RWPE2 (cell line): ENCODE data around the gene KDM5B.
"Not testable (repeated sequence)": the region's sequence is repeated elsewhere in the genome, so short reads cannot be mapped to it uniquely, and the experiment has no call there.

Source experiments
- ATAC-seq: fragments of 200-7000 bp; cut with Tn5 transposase; 3 replicates; pipeline ENCODE4 v1.9.1; 2021; ENCODE audit warnings: low read depth
- DNase-seq: peaks from one replicate; pipeline ENCODE4 v3.0.0-alpha.2; 2020; ENCODE audit warnings: low spot score
- H3K27ac ChIP-seq: fragments of 450-650 bp; 2 replicates; pipeline ENCODE4 v1.5.1; 2017; ENCODE audit warnings: mild to moderate bottlenecking; ENCODE audit not compliant: poor library complexity, severe bottlenecking
- H3K27me3 ChIP-seq: fragments of 250-450 bp; sonication (Bioruptor Pico); 2 replicates; pipeline ENCODE4 v1.5.1; 2021; ENCODE audit warnings: mild to moderate bottlenecking, moderate library complexity; ENCODE audit not compliant: insufficient read depth, poor library complexity, severe bottlenecking
- H3K36me3 ChIP-seq: fragments of 250-450 bp; sonication (Bioruptor Pico); 2 replicates; pipeline ENCODE4 v1.5.1; 2020; ENCODE audit warnings: low read depth, mild to moderate bottlenecking, moderate library complexity
- H3K4me1 ChIP-seq: fragments of 250-450 bp; sonication (Bioruptor Pico); 2 replicates; pipeline ENCODE4 v1.5.1; 2021; ENCODE audit warnings: mild to moderate bottlenecking, moderate library complexity; ENCODE audit not compliant: insufficient read depth, poor library complexity, severe bottlenecking
- H3K4me3 ChIP-seq: fragments of 250-450 bp; sonication (Bioruptor Pico); 2 replicates; pipeline ENCODE4 v1.5.1; 2021; ENCODE audit warnings: mild to moderate bottlenecking, moderate library complexity; ENCODE audit not compliant: severe bottlenecking
- H3K9me3 ChIP-seq: fragments of 250-450 bp; sonication (Bioruptor Pico); 2 replicates; pipeline ENCODE4 v1.5.1; 2021; ENCODE audit warnings: mild to moderate bottlenecking, moderate library complexity; ENCODE audit not compliant: severe bottlenecking
- TF ChIP-seq, protein P1 (sequence below): fragments of 450-650 bp; IDR thresholded peaks from one replicate; pipeline ENCODE4 v1.5.1; 2017; ENCODE audit warnings: mild to moderate bottlenecking, moderate library complexity; ENCODE audit not compliant: poor library complexity, severe bottlenecking

KDM5B gene

DNA sequence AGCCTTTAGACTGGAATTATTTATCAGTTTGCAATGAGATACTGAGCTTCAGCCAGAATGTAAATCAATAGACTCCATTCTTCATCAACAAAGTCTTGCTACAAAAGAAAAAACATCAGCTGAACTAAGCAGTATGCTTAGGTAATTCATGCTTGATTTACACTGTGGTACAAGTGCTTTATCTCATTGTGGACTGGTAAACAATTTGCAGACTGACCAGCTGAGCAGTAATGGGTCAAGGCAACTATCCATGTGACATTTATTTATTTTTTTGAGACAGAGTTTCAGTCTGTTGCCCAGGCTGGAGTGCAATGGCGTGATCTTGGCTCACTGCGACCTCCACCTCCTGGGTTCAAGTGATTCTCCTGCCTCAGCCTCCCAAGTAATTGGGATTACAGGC is 58.2 kb downstream of the KDM5B start:
- no peaks in the 10 kb centered on the region for H3K9me3 ChIP-seq
- peaks cover 98% of the 10 kb centered on the region for H3K36me3 ChIP-seq
- H3K27me3 ChIP-seq, result no peaks in the 10 kb centered on the region
- H3K27ac ChIP-seq, result no peak overlapping the region
- TF ChIP-seq, protein P1, sequence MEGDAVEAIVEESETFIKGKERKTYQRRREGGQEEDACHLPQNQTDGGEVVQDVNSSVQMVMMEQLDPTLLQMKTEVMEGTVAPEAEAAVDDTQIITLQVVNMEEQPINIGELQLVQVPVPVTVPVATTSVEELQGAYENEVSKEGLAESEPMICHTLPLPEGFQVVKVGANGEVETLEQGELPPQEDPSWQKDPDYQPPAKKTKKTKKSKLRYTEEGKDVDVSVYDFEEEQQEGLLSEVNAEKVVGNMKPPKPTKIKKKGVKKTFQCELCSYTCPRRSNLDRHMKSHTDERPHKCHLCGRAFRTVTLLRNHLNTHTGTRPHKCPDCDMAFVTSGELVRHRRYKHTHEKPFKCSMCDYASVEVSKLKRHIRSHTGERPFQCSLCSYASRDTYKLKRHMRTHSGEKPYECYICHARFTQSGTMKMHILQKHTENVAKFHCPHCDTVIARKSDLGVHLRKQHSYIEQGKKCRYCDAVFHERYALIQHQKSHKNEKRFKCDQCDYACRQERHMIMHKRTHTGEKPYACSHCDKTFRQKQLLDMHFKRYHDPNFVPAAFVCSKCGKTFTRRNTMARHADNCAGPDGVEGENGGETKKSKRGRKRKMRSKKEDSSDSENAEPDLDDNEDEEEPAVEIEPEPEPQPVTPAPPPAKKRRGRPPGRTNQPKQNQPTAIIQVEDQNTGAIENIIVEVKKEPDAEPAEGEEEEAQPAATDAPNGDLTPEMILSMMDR, result no peak
- no peak overlapping the region for H3K4me3 ChIP-seq
- ATAC-seq, result no peak
- no peaks in the 10 kb centered on the region for H3K4me1 ChIP-seq
- DNase-seq, result no peak

DNA sequence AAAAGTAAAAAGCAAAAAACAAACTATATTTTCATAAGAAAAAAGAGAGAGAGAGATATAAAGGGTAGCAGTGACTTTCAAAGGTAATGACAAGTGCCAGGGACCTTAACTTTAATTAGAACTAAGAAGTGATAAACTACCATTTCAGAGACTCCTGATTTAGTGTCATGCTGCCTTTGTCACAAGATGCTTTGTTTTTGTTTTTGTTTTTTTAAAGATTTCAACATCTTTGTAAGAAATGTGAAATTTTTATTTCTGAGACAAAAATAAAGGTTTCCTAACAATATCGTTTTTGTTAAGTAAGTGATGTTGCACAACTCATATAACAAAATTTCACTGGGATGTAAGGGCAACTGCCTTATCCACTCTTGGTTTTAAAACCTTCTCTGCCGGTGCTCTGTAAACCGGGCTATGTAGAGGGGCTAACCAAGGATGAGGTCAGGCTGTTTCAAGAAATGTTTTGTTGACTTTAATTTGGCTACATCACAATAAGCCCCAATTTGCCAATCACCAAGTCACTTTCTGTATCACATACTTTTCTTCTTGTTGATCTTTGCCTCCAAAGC is 62.8 kb downstream of the KDM5B start:
- H3K4me3 ChIP-seq, result no peak overlapping the region
- H3K36me3 ChIP-seq, result peaks cover 95% of the 10 kb centered on the region
- H3K9me3 ChIP-seq, result no peaks in the 10 kb centered on the region
- H3K4me1 ChIP-seq, result no peaks in the 10 kb centered on the region
- no peaks in the 10 kb centered on the region for H3K27me3 ChIP-seq
- TF ChIP-seq, protein P1, result no peak
- no peak for ATAC-seq
- no peak for DNase-seq
- H3K27ac ChIP-seq, result no peak overlapping the region

DNA sequence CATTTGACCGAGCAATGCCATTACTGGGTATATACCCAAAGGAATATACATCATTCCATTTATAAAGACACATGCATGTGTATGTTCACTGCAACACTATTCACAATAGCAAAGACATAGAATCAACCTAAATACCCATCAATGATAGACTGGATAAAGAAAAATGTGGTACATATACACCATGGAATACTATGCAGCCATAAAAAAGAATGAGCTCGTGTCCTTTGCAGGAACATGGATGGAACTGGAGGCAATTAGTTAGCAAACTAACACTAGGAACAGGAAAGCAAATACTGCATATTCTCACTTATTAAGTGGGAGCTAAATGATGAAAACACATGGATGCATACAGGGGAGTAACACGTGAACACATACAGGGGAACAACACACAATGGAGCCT is 63.5 kb downstream of the KDM5B start:
- H3K4me1 ChIP-seq, H3K4me3 ChIP-seq, H3K27me3 ChIP-seq, DNase-seq, H3K9me3 ChIP-seq, H3K27ac ChIP-seq, ATAC-seq: not testable (repeated sequence)
- H3K36me3 ChIP-seq, result peaks cover 89% of the 10 kb centered on the region

DNA sequence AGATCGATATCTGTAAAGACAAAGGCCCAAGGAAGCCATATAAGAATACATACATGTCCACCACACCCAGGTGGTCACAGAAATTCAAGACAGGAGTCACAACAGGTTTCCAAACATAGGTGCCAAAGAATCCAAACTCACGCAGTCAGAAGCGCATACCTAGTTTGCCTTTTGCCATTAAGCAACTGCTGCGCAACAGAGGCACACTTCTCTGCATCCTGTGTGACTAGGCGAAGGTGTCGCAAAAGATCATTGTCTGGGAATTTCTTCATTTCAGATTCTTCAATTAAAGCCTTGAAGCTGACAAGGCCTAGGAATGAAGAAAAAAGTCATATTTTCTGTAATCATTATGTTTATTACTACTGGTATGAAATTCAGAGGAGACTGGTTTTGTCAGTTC is 65.7 kb downstream of the KDM5B start:
- Histone ChIP-seq H3K36me3 (peaks cover 86% of the 10 kb centered on the region), H3K4me1 (no peaks in the 10 kb centered on the region), H3K4me3 (no peak overlapping the region)

DNA sequence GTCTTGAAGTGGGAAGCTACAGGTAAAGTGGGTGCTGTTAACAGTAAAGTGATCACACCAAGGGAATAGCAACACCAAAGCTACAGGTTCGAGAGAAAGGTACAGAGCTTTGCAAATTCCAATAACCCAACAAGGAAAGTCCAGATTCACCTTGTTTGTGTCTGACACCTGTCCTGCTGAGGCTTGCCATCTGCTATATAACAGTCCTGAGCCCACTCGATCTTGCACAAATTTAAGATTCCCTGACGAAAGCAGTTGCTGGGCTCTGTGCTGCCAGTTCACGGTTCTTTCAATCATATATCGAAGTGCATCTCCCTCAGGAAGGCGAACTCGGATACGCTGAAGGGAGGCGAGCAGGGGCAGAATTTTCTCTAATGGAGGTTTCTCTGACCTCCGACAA is 75.0 kb downstream of the KDM5B start:
- no peak overlapping the region for H3K27ac ChIP-seq

More for the DNA sequence above, 65.7 kb downstream of the KDM5B start:
- no peak overlapping the region for H3K27ac ChIP-seq
- no peaks in the 10 kb centered on the region for H3K27me3 ChIP-seq
- no peaks in the 10 kb centered on the region for H3K9me3 ChIP-seq
- DNase-seq (no peak), ATAC-seq (no peak)
- TF ChIP-seq, protein P1, result no peak

More for the DNA sequence above, 75.0 kb downstream of the KDM5B start:
- TF ChIP-seq, protein P1, result no peak
- no peaks in the 10 kb centered on the region for H3K27me3 ChIP-seq
- ATAC-seq (no peak), DNase-seq (no peak)
- peaks cover 98% of the 10 kb centered on the region for H3K36me3 ChIP-seq
- H3K9me3 ChIP-seq, result no peaks in the 10 kb centered on the region
- H3K4me3 ChIP-seq, result no peak overlapping the region
- H3K4me1 ChIP-seq, result no peaks in the 10 kb centered on the region
